SK-N-MC (cell line): ENCODE results near the gene SEC61B.

Source experiments
- EZH2 ChIP-seq: fragments of 200-600 bp; sonication (generic); IDR thresholded peaks from one replicate; pipeline ENCODE4 v1.6.1; 2017; ENCODE audit warnings: antibody characterized with exemption
- FOXP2 ChIP-seq: optimal IDR thresholded peaks from 2 replicates; pipeline ENCODE3; 2011; ENCODE audit warnings: mild to moderate bottlenecking, moderate library complexity; ENCODE audit not compliant: insufficient read depth; ENCODE audit errors: extremely low read length, control extremely low read depth
- POLR2AphosphoS5 ChIP-seq: IDR thresholded peaks from 2 replicates; pipeline ENCODE4 v1.6.1; 2012; ENCODE audit warnings: mild to moderate bottlenecking, low read depth, low read length, borderline replicate concordance

DNA sequence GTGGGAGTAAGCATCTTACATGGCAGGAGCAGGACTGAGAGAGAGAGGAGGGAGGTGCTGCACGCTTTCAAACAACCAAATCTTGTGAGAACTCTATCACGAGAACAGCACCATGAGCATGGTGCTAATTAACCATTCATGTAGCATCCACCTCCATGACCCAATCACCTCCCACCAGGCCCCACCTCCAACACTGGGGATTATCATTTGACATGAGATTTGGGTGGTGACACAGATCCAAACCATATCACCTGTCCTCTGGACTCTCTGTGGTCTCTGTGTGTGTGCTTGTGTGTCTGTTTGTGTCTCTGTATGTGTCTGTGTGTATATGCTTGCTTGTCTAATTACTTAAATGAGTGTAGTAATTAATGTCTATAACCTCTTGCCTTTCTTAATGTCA is 31.1 kb downstream of the SEC61B start:
- TF ChIP-seq EZH2 (no peak), POLR2AphosphoS5 (no peak), FOXP2 (no peak)
